ENCODE results near the gene WDR86.

GRCh38 chr7:151366880-151367222, 43.0 kb downstream of the WDR86 start:
- TF ChIP-seq POLR2A (IDR thresholded peaks at IDR 0.05; ENCODE audit: low read depth, low read length) = no peak
- no peak for TF ChIP-seq POLR2AphosphoS5 (IDR thresholded peaks at IDR 0.05; ENCODE audit: low read depth, low read length)
- TF ChIP-seq TAF1 (IDR thresholded peaks at IDR 0.05; ENCODE audit: borderline replicate concordance, low read depth, low read length) = no peak
